Central memory CD8-positive, alpha-beta T cell (primary cell): Measurements from ENCODE around the gene ITSN2.

Experiments
- ATAC-seq: fragments of 150-1000 bp; cut with Tn5 transposase; replicated peaks from 2 replicates; pipeline ENCODE4 v1.10.0; 2022; ENCODE audit warnings: mild to moderate bottlenecking, moderate FRiP score, moderate number of reproducible peaks; ENCODE audit not compliant: poor library complexity, severe bottlenecking; ENCODE audit errors: extremely low read depth
- DNase-seq, 2 donors: peaks; one replicate each; pipeline ENCODE4 v3.0.0; 2021; ENCODE audit warnings: low spot score in 2 of 2
- H3K27ac Mint-ChIP-seq: one replicate; pipeline ENCODE4 v1.8.0; 2022; ENCODE audit warnings: low read depth, mild to moderate bottlenecking, moderate library complexity, mixed read lengths
- H3K27me3 Mint-ChIP-seq: one replicate; pipeline ENCODE4 v1.8.0; 2022; ENCODE audit warnings: mixed read lengths
- H3K36me3 Mint-ChIP-seq: one replicate; pipeline ENCODE4 v1.8.0; 2022; ENCODE audit warnings: mild to moderate bottlenecking, moderate library complexity, mixed read lengths; ENCODE audit not compliant: insufficient read depth
- H3K4me1 Mint-ChIP-seq: one replicate; pipeline ENCODE4 v1.8.0; 2022; ENCODE audit warnings: mixed read lengths
- H3K4me3 Mint-ChIP-seq: one replicate; pipeline ENCODE4 v1.8.0; 2022; ENCODE audit warnings: mild to moderate bottlenecking, moderate library complexity, mixed read lengths
- H3K9me3 Mint-ChIP-seq: one replicate; pipeline ENCODE4 v1.8.0; 2022; ENCODE audit warnings: mixed read lengths

The ITSN2 gene

GRCh38 chr2:24211408-24211807 lies 148.9 kb downstream of the ITSN2 start:
- Mint-ChIP-seq H3K27me3 (no peaks in the 10 kb centered on the region), H3K4me1 (peaks cover 10% of the 10 kb centered on the region), H3K27ac (no peak overlapping the region), H3K9me3 (no peaks in the 10 kb centered on the region), H3K36me3 (peaks cover 64% of the 10 kb centered on the region), H3K4me3 (no peak overlapping the region)
- ATAC-seq, result no peak
- no peak for DNase-seq

GRCh38 chr2:24210723-24211122 lies 149.6 kb downstream of the ITSN2 start:
- DNase-seq, result no peak
- no peak overlapping the region for H3K27ac Mint-ChIP-seq
- no peaks in the 10 kb centered on the region for H3K9me3 Mint-ChIP-seq
- ATAC-seq, result no peak
- H3K27me3 Mint-ChIP-seq, result no peaks in the 10 kb centered on the region
- H3K36me3 Mint-ChIP-seq, result peaks cover 60% of the 10 kb centered on the region
- H3K4me3 Mint-ChIP-seq, result no peak overlapping the region
- peaks cover 10% of the 10 kb centered on the region for H3K4me1 Mint-ChIP-seq

- ATAC-seq (no peak), DNase-seq (no peak)
- H3K4me1 Mint-ChIP-seq, result peaks cover 8% of the 10 kb centered on the region
- H3K27ac Mint-ChIP-seq, result no peak overlapping the region
- H3K27me3 Mint-ChIP-seq, result no peaks in the 10 kb centered on the region
- no peaks in the 10 kb centered on the region for H3K9me3 Mint-ChIP-seq
- no peak overlapping the region for H3K4me3 Mint-ChIP-seq
- H3K36me3 Mint-ChIP-seq, result peaks cover 60% of the 10 kb centered on the region
These were observed 150.3 kb downstream of the ITSN2 start for GRCh38 chr2:24210106-24210455.

- no peak overlapping the region for H3K27ac Mint-ChIP-seq
- H3K4me1 Mint-ChIP-seq, result peaks cover 3% of the 10 kb centered on the region
- H3K9me3 Mint-ChIP-seq, result no peaks in the 10 kb centered on the region
- H3K4me3 Mint-ChIP-seq, result no peak overlapping the region
- DNase-seq (no peak), ATAC-seq (no peak)
- H3K27me3 Mint-ChIP-seq, result no peaks in the 10 kb centered on the region
- H3K36me3 Mint-ChIP-seq, result peaks cover 61% of the 10 kb centered on the region
These were observed 150.8 kb downstream of the ITSN2 start for GRCh38 chr2:24209389-24210105.

- Mint-ChIP-seq H3K9me3 (no peaks in the 10 kb centered on the region), H3K27me3 (no peaks in the 10 kb centered on the region), H3K4me3 (no peak overlapping the region), H3K4me1 (no peaks in the 10 kb centered on the region), H3K27ac (no peak overlapping the region), H3K36me3 (peaks cover 70% of the 10 kb centered on the region)
- DNase-seq (no peak), ATAC-seq (no peak)
These were observed 151.8 kb downstream of the ITSN2 start for GRCh38 chr2:24208490-24208889.

GRCh38 chr2:24207359-24207758 lies 153.0 kb downstream of the ITSN2 start:
- Mint-ChIP-seq H3K27ac (no peak overlapping the region), H3K36me3 (peaks cover 70% of the 10 kb centered on the region), H3K27me3 (no peaks in the 10 kb centered on the region), H3K4me1 (no peaks in the 10 kb centered on the region), H3K4me3 (no peak overlapping the region), H3K9me3 (no peaks in the 10 kb centered on the region)
- ATAC-seq (no peak), DNase-seq (no peak)

- H3K4me1 Mint-ChIP-seq, result no peaks in the 10 kb centered on the region
- DNase-seq, result no peak
- H3K27ac Mint-ChIP-seq, result peak overlapping the region; percentile 82
- H3K9me3 Mint-ChIP-seq, result no peaks in the 10 kb centered on the region
- ATAC-seq, result no peak
- peaks cover 64% of the 10 kb centered on the region for H3K36me3 Mint-ChIP-seq
- no peaks in the 10 kb centered on the region for H3K27me3 Mint-ChIP-seq
- H3K4me3 Mint-ChIP-seq, result no peak overlapping the region
These were observed 153.6 kb downstream of the ITSN2 start for GRCh38 chr2:24206714-24207113.

GRCh38 chr2:24206242-24206641 lies 154.1 kb downstream of the ITSN2 start:
- no peak for DNase-seq
- Mint-ChIP-seq H3K9me3 (no peaks in the 10 kb centered on the region), H3K36me3 (peaks cover 59% of the 10 kb centered on the region), H3K27ac (peak overlapping the region; percentile 82), H3K4me3 (no peak overlapping the region), H3K4me1 (no peaks in the 10 kb centered on the region), H3K27me3 (no peaks in the 10 kb centered on the region)
- ATAC-seq, result no peak

GRCh38 chr2:24205131-24205530 lies 155.2 kb downstream of the ITSN2 start:
- Mint-ChIP-seq H3K36me3 (peaks cover 51% of the 10 kb centered on the region), H3K27ac (peak overlapping the region; percentile 82), H3K27me3 (no peaks in the 10 kb centered on the region), H3K9me3 (no peaks in the 10 kb centered on the region), H3K4me3 (no peak overlapping the region), H3K4me1 (no peaks in the 10 kb centered on the region)
- DNase-seq, result no peak
- ATAC-seq, result no peak

- ATAC-seq (no peak), DNase-seq (no peak)
- H3K9me3 Mint-ChIP-seq, result no peaks in the 10 kb centered on the region
- H3K27ac Mint-ChIP-seq, result no peak overlapping the region
- no peaks in the 10 kb centered on the region for H3K27me3 Mint-ChIP-seq
- H3K4me1 Mint-ChIP-seq, result no peaks in the 10 kb centered on the region
- peaks cover 48% of the 10 kb centered on the region for H3K36me3 Mint-ChIP-seq
- H3K4me3 Mint-ChIP-seq, result no peak overlapping the region
These were observed 155.8 kb downstream of the ITSN2 start for GRCh38 chr2:24204505-24204904.

GRCh38 chr2:24203787-24204150 lies 156.6 kb downstream of the ITSN2 start:
- Mint-ChIP-seq H3K9me3 (no peaks in the 10 kb centered on the region), H3K4me3 (no peak overlapping the region), H3K36me3 (peaks cover 41% of the 10 kb centered on the region), H3K27ac (no peak overlapping the region), H3K27me3 (no peaks in the 10 kb centered on the region), H3K4me1 (no peaks in the 10 kb centered on the region)
- ATAC-seq (no peak), DNase-seq (no peak)

- peaks cover 37% of the 10 kb centered on the region for H3K36me3 Mint-ChIP-seq
- H3K27ac Mint-ChIP-seq, result no peak overlapping the region
These were observed 157.1 kb downstream of the ITSN2 start for GRCh38 chr2:24203029-24203786.

GRCh38 chr2:24200799-24201198 lies 159.5 kb downstream of the ITSN2 start:
- Mint-ChIP-seq H3K9me3 (peaks cover 7% of the 10 kb centered on the region), H3K4me3 (no peak overlapping the region), H3K4me1 (no peaks in the 10 kb centered on the region), H3K27ac (no peak overlapping the region), H3K36me3 (peaks cover 25% of the 10 kb centered on the region), H3K27me3 (no peaks in the 10 kb centered on the region)
- DNase-seq (no peak), ATAC-seq (no peak)

More at GRCh38 chr2:24203029-24203786, 157.1 kb downstream of the ITSN2 start:
- ATAC-seq, result no peak
- Mint-ChIP-seq H3K4me3 (no peak overlapping the region), H3K9me3 (no peaks in the 10 kb centered on the region), H3K4me1 (no peaks in the 10 kb centered on the region), H3K27me3 (no peaks in the 10 kb centered on the region)
- no peak for DNase-seq
